Calu3 (cell line): Measurements from ENCODE around the gene RPTOR. TPM values are rescaled to one million over a fixed set of nuclear protein-coding genes. Genes with fewer than 3 reads are reported as not detected.
A peak's percentile ranks its signal among the peaks of the same experiment; 100 is the strongest.

Experiments used
- BruUV-seq: library from RNA; stranded (reverse); fragments of 400-500 nt; replicated peaks from 2 replicates; lab custom pipeline; 2021; lab: Mats Ljungman, UMichigan
- CTCF ChIA-PET: fragments of 300-600 bp; sonication (Branson Sonifier 250); formaldehyde crosslinking; loops from one replicate; lab custom pipeline; 2022; ENCODE audit warnings: antibody characterized with exemption; lab: Charles Lee
- DNase-seq: peaks from one replicate; pipeline ENCODE4 v3.0.0; 2022
- H3K27ac Mint-ChIP-seq: one replicate; pipeline ENCODE4 v1.8.0; 2022; ENCODE audit warnings: mixed read lengths; ENCODE audit not compliant: unreplicated experiment
- H3K27me3 Mint-ChIP-seq: one replicate; pipeline ENCODE4 v1.8.0; 2022; ENCODE audit warnings: mixed read lengths; ENCODE audit not compliant: unreplicated experiment
- H3K36me3 Mint-ChIP-seq: one replicate; pipeline ENCODE4 v1.8.0; 2022; ENCODE audit warnings: mild to moderate bottlenecking, moderate library complexity, mixed read lengths; ENCODE audit not compliant: insufficient read depth, unreplicated experiment
- H3K4me1 Mint-ChIP-seq: one replicate; pipeline ENCODE4 v1.8.0; 2022; ENCODE audit warnings: mild to moderate bottlenecking, low read depth, mixed read lengths; ENCODE audit not compliant: unreplicated experiment
- H3K4me3 Mint-ChIP-seq: one replicate; pipeline ENCODE4 v1.8.0; 2022; ENCODE audit warnings: mild to moderate bottlenecking, low read depth, moderate library complexity, mixed read lengths; ENCODE audit not compliant: unreplicated experiment
- H3K9me3 Mint-ChIP-seq: one replicate; pipeline ENCODE4 v1.8.0; 2022; ENCODE audit warnings: low read depth, mixed read lengths; ENCODE audit not compliant: unreplicated experiment
- intact Hi-C: fragments of 100-400 bp; cut with micrococcal nuclease; formaldehyde crosslinking; loops from one replicate; pipeline ENCODE4 v1.10.0; 2022; ENCODE audit not compliant: unreplicated experiment
- total RNA-seq: library from RNA; stranded (reverse); gene quantifications from 2 replicates; pipeline ENCODE4 v1.2.3, GENCODE V29; 2022
- TF ChIP-seq, protein P1 (sequence below): fragments of 200-600 bp; IDR thresholded peaks from one replicate; pipeline ENCODE4 v1.8.0; 2022; ENCODE audit warnings: antibody characterized with exemption; ENCODE audit not compliant: unreplicated experiment

Gene RPTOR
- total RNA-seq, 1 experiment from 2014 or later, result 41.8 TPM

DNA sequence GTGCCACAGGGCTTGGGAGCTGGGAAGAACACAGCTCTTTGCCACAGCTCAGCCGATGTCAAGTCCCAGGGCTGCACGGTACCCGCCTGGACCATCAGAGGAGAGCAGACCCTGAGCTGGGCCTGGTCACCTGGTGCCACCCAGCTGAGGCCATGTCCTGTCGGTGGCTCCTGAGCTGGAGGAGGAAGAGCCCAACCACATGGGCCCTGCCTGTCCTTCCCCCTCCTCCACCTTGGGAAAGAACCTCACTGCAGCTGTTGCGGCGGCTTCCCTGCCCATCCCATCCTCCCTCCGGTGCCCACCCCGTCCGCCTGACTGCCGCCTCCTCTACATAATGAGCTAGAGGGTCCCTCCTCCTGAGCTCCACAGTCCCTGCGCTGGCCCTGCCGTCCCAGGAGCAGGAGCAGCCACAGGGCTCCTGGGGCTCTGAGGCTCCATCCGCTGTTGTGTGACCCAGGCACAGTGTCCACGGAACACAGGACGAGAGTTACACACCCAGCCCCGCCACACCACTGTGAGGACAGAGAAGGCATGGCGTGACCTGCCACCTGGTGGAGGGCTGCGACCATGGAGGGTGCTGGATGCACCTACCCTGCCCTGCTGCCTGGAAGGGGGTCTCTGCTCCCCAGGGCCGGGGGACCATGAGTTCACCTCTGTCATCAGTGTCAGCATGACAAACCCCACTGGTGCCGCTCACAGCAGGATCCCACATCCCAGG, 425.6 kb downstream of the RPTOR start:
- peaks cover 27% of the 10 kb centered on the region for H3K36me3 Mint-ChIP-seq
- no peak overlapping the region for H3K27ac Mint-ChIP-seq
- intact Hi-C loops, result no loop called here
- CTCF ChIA-PET, result no interaction called here
- H3K4me3 Mint-ChIP-seq, result no peak overlapping the region
- DNase-seq, result peak; percentile 32
- H3K27me3 Mint-ChIP-seq, result peaks cover 31% of the 10 kb centered on the region
- TF ChIP-seq, protein P1, sequence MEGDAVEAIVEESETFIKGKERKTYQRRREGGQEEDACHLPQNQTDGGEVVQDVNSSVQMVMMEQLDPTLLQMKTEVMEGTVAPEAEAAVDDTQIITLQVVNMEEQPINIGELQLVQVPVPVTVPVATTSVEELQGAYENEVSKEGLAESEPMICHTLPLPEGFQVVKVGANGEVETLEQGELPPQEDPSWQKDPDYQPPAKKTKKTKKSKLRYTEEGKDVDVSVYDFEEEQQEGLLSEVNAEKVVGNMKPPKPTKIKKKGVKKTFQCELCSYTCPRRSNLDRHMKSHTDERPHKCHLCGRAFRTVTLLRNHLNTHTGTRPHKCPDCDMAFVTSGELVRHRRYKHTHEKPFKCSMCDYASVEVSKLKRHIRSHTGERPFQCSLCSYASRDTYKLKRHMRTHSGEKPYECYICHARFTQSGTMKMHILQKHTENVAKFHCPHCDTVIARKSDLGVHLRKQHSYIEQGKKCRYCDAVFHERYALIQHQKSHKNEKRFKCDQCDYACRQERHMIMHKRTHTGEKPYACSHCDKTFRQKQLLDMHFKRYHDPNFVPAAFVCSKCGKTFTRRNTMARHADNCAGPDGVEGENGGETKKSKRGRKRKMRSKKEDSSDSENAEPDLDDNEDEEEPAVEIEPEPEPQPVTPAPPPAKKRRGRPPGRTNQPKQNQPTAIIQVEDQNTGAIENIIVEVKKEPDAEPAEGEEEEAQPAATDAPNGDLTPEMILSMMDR, result no peak
- H3K9me3 Mint-ChIP-seq, result no peaks in the 10 kb centered on the region
- BruUV-seq, result no TSS peak
- H3K4me1 Mint-ChIP-seq, result no peaks in the 10 kb centered on the region

DNA sequence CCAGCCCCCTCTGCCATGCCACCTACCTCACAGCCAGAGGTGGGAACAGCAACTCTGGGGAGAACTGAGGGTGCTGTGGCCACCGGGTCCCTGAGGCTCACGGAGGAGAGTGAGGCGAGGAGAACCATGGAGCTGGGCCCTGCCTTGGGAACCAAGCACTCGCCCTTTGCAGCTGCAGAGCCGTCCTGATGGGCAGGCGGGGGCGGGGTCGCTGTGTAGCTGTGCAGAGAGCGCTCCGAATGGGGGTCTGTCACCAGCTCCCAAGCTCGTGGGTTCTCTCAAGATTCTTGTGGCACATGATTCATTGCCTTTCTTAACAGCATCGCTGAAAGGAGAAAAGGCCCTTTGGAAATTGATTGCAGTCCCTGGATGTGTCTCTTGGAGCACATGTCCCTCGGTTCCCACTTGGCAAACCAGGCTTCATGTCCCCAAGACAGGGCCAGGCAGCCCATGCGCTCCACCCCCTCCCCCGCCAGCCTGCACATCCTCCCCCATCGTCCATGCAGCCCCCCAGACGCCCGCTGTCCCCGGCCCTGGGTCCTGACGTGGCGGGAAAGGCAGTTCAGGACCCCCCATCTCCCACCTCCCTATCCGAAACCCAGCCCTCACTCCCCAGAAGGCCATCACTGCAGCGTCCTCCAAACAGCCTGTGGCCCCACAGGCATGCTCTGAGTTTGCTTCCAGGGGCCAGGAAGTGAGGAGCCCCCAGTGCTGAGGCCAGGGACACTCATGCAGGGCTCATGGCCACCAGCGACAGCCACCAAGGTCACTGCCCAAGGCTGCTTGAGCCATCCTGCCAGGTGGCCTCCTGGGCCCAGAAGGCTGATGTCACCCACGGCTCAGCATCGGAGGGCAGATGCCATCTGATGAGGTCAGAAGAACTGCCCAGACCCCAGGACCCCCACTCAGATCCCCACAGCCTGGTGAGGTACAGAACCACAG, 426.4 kb downstream of the RPTOR start:
- Mint-ChIP-seq H3K4me3 (no peak overlapping the region), H3K36me3 (peaks cover 21% of the 10 kb centered on the region), H3K27ac (no peak overlapping the region), H3K27me3 (peaks cover 31% of the 10 kb centered on the region), H3K4me1 (no peaks in the 10 kb centered on the region), H3K9me3 (no peaks in the 10 kb centered on the region)
- CTCF ChIA-PET, result no interaction called here
- no TSS peak for BruUV-seq
- TF ChIP-seq, protein P1, result no peak
- intact Hi-C loops, result no loop called here
- DNase-seq, result no peak

DNA sequence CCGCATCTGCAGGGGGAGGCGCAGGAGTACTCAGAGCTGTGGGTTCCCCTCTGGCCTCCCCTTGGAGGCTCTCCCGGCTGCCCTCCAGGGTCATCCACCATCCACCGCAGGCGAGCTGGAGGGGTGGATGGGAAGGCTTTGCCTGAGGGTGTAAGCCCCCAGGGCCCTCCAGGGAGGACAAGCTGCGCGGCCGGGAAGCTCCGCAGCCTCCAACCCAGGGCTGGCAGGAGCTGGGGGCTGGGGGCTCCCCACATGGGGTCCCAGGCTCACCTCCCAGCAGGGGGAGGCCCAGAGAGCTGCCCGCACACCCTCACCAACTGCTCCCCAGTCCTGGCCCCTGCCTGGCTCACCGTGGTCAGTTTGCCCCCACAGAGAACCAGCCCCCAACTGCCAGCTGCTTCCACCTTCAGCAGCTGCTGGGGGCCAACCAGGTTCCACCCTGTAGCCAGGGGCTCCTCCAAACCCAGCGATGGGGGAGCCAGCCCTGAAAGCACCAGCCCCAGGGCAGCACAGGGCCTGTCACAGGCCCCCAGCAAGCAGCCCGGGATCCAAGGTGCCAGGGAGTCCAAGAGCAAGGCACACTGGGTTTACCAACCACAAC, 427.2 kb downstream of the RPTOR start:
- Mint-ChIP-seq H3K27ac (no peak overlapping the region), H3K27me3 (peaks cover 31% of the 10 kb centered on the region), H3K36me3 (peaks cover 14% of the 10 kb centered on the region), H3K4me3 (no peak overlapping the region), H3K4me1 (no peaks in the 10 kb centered on the region), H3K9me3 (no peaks in the 10 kb centered on the region)
- TF ChIP-seq, protein P1, result no peak
- no peak for DNase-seq
- no TSS peak for BruUV-seq
- CTCF ChIA-PET, result interaction anchor here (0.8 kb wide), 1 partner anchor 15 kb away, joined by 5 read pairs; no protein-coding TSS in a partner anchor
- intact Hi-C loops, result no loop called here

DNA sequence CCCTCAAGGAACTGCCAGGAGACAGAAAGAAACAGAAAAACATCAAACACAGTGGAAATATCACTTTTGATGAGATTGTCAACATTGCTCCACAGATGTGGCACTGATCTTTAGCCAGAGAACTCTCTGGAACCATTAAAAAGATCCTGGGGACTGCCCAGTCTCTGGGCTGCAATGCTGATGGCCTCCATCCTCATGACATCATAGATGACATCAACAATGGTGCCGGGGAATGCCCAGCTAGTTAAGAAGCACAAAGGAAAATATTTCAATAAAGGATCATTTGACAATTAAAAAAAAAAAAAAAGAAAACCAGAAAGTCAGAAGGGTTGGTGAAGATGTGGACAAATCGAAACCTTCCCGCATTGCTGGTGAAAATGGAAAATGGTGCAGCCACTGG, 432.1 kb downstream of the RPTOR start:
- intact Hi-C loops, result no loop called here
- Mint-ChIP-seq H3K4me1 (peaks cover 13% of the 10 kb centered on the region), H3K4me3 (no peak overlapping the region), H3K27ac (no peak overlapping the region), H3K36me3 (no peaks in the 10 kb centered on the region), H3K27me3 (peaks cover 33% of the 10 kb centered on the region), H3K9me3 (no peaks in the 10 kb centered on the region)
- no TSS peak for BruUV-seq
- TF ChIP-seq, protein P1, result no peak
- no peak for DNase-seq
- CTCF ChIA-PET, result no interaction called here
